ENCODE data around the gene LRRIQ4. TPM values are rescaled to one million over a fixed set of nuclear protein-coding genes. Genes with fewer than 3 reads are reported as not detected.

The LRRIQ4 gene
- polyA plus RNA-seq, 3 donors: not detected

- Histone ChIP-seq H3K4me3 (replicated peaks in 1 of 3; ENCODE audit: low read depth in 2 of 3, low read length in 3 of 3) (no peak overlapping the region), H3K27ac (ENCODE audit: low read depth in 1 of 2, low read length in 2 of 2) (no peak overlapping the region), H3K9me3 (replicated peaks in 1 of 2; ENCODE audit: control insufficient read depth in 1 of 2, insufficient read depth in 1 of 2, low read length in 2 of 2) (no peaks in the 10 kb centered on the region), H3K79me2 (ENCODE audit: insufficient read depth, low read length) (no peaks in the 10 kb centered on the region), H3K9ac (ENCODE audit: insufficient read depth, low read length, poor library complexity, severe bottlenecking) (no peak overlapping the region), H3K27me3 (ENCODE audit: control insufficient read depth in 2 of 2, insufficient read depth in 2 of 2, low read length in 2 of 2) (no peaks in the 10 kb centered on the region), H3K4me1 (ENCODE audit: control insufficient read depth in 1 of 2, insufficient read depth in 2 of 2, low read length in 2 of 2) (no peaks in the 10 kb centered on the region), H2AFZ (ENCODE audit: insufficient read depth, low read depth, low read length, poor library complexity, severe bottlenecking) (no peak overlapping the region), H3K4me2 (replicated peaks; ENCODE audit: extremely low read depth, low read length, poor library complexity, severe bottlenecking) (no peak overlapping the region), H4K20me1 (ENCODE audit: insufficient read depth, low read length) (no peaks in the 10 kb centered on the region), H3K36me3 (replicated peaks in 1 of 2; ENCODE audit: control insufficient read depth in 1 of 2, insufficient read depth in 2 of 2, low read length in 2 of 2) (no peaks in the 10 kb centered on the region)
- H3K4me3 Mint-ChIP-seq: no peak overlapping the region
- no peak for TF ChIP-seq CTCF (IDR thresholded peaks at IDR 0.05)
- H3K27me3 Mint-ChIP-seq (ENCODE audit: low read depth in 3 of 3): peaks cover 0 to 10% (median 9%) of the 10 kb centered on the region in 3 donors
- intact Hi-C loops (cut with micrococcal nuclease): no loop called here
- no CpG with 5 or more reads among the region's 3 CpGs for WGBS (ENCODE audit: insufficient coverage)
- no peaks in the 10 kb centered on the region for H3K36me3 Mint-ChIP-seq
- DNase-seq: no peak
- no peaks in the 10 kb centered on the region for H3K4me1 Mint-ChIP-seq
- no peak overlapping the region for H3K27ac Mint-ChIP-seq
- peaks cover 0 to 2% (median 0%) of the 10 kb centered on the region in 7 donors for H3K9me3 Mint-ChIP-seq
Measured at GRCh38 chr3:169855514-169855913, 42.8 kb downstream of the LRRIQ4 start.

- Histone ChIP-seq H4K20me1 (ENCODE audit: insufficient read depth, low read length) (no peaks in the 10 kb centered on the region), H2AFZ (ENCODE audit: insufficient read depth, low read depth, low read length, poor library complexity, severe bottlenecking) (no peak overlapping the region), H3K4me3 (replicated peaks in 1 of 3; ENCODE audit: low read depth in 2 of 3, low read length in 3 of 3) (no peak overlapping the region), H3K27ac (ENCODE audit: low read depth in 1 of 2, low read length in 2 of 2) (no peak overlapping the region), H3K4me2 (replicated peaks; ENCODE audit: extremely low read depth, low read length, poor library complexity, severe bottlenecking) (no peak overlapping the region), H3K4me1 (ENCODE audit: control insufficient read depth in 1 of 2, insufficient read depth in 2 of 2, low read length in 2 of 2) (no peaks in the 10 kb centered on the region), H3K9ac (ENCODE audit: insufficient read depth, low read length, poor library complexity, severe bottlenecking) (no peak overlapping the region), H3K36me3 (replicated peaks in 1 of 2; ENCODE audit: control insufficient read depth in 1 of 2, insufficient read depth in 2 of 2, low read length in 2 of 2) (no peaks in the 10 kb centered on the region), H3K9me3 (replicated peaks in 1 of 2; ENCODE audit: control insufficient read depth in 1 of 2, insufficient read depth in 1 of 2, low read length in 2 of 2) (no peaks in the 10 kb centered on the region), H3K79me2 (ENCODE audit: insufficient read depth, low read length) (no peaks in the 10 kb centered on the region), H3K27me3 (ENCODE audit: control insufficient read depth in 2 of 2, insufficient read depth in 2 of 2, low read length in 2 of 2) (no peaks in the 10 kb centered on the region)
- Mint-ChIP-seq H3K9me3 (peaks cover 0 to 2% (median 0%) of the 10 kb centered on the region in 7 donors), H3K36me3 (no peaks in the 10 kb centered on the region), H3K4me3 (no peak overlapping the region), H3K27me3 (ENCODE audit: low read depth in 3 of 3) (peaks cover 1 to 10% (median 8%) of the 10 kb centered on the region in 3 donors), H3K27ac (no peak overlapping the region), H3K4me1 (no peaks in the 10 kb centered on the region)
- 100% methylated on average over 1 of the region's 2 CpGs for WGBS (ENCODE audit: insufficient coverage)
- no peak for TF ChIP-seq CTCF (IDR thresholded peaks at IDR 0.05)
- intact Hi-C loops (cut with micrococcal nuclease): no loop called here
- no peak for DNase-seq
Measured at GRCh38 chr3:169857811-169858210, 45.1 kb downstream of the LRRIQ4 start.

Data from CD14-positive monocyte (primary cell).